ENCODE data around the gene ADCY6. TPM values are rescaled to one million over a fixed set of nuclear protein-coding genes. Genes with fewer than 3 reads are reported as not detected.

The ADCY6 gene
- total RNA-seq, 1 experiment from 2014 or later: 31.1 TPM

DNA sequence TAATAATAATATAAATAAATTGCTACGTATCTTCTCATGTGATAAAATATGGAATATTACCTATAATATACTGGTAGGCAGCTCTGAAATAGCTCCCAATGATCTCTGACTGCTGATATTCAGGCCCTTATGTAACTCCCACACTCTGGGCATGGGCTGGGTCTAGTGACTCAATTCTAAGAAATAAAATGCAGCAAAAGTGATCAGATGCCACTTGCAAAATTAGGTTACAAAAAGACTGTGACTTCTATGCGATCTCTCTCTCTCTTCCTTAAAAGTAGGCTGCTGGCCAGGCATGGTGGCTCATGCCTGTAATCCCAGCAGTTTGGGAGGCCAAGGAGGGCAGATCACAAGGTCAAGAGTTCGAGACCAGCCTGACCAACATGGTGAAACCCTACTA is 19.1 kb upstream of the ADCY6 start:
- no peak overlapping the region for H2BK12ac ChIP-seq (ENCODE audit: insufficient read length, low read depth, low read length)
- H4K20me1 ChIP-seq (ENCODE audit: control insufficient read depth, insufficient read depth, insufficient read length): no peaks in the 10 kb centered on the region
- peaks cover 4% of the 10 kb centered on the region; the same call in 1 of the 2 replicates for H3K27me3 ChIP-seq (ENCODE audit: insufficient read depth, low read length)
- no peaks in the 10 kb centered on the region for H3K4me1 ChIP-seq (ENCODE audit: insufficient read depth, low read length)
- H3K14ac ChIP-seq (ENCODE audit: insufficient read depth, low read length): no peak overlapping the region
- no peak overlapping the region for H3K23ac ChIP-seq (ENCODE audit: insufficient read length, low read depth, low read length)
- H2BK15ac ChIP-seq (ENCODE audit: low read depth, low read length): no peak overlapping the region
- no peak overlapping the region for H2BK120ac ChIP-seq (ENCODE audit: low read depth, low read length, poor library complexity, severe bottlenecking)
- H3K4me2 ChIP-seq (ENCODE audit: insufficient read depth, insufficient read length, low read length): no peak overlapping the region
- H3K23me2 ChIP-seq (ENCODE audit: insufficient read length, low read depth, low read length, poor library complexity, severe bottlenecking): no peaks in the 10 kb centered on the region
- H3K18ac ChIP-seq (ENCODE audit: insufficient read length, low read depth, low read length): no peak overlapping the region
- no peak overlapping the region for H2AK5ac ChIP-seq (ENCODE audit: insufficient read length, low read length)
- H3K9ac ChIP-seq (ENCODE audit: extremely low read depth, insufficient read length, low read length): no peak overlapping the region
- no peaks in the 10 kb centered on the region for H3K9me3 Mint-ChIP-seq
- no peak overlapping the region for H2BK20ac ChIP-seq (ENCODE audit: low read depth, low read length, poor library complexity, severe bottlenecking)
- WGBS (ENCODE audit: extremely low coverage, insufficient read length, low lambda C conversion rate): no CpG with 5 or more reads among the region's 3 CpGs
- H3K27me3 Mint-ChIP-seq (ENCODE audit: low read depth): peaks cover 12% of the 10 kb centered on the region
- no peak overlapping the region for H3K27ac ChIP-seq (ENCODE audit: insufficient read length, low read depth, low read length)
- H3K27ac Mint-ChIP-seq: no peak overlapping the region
- no peak overlapping the region for H3K56ac ChIP-seq (ENCODE audit: insufficient read length, low read depth, low read length)
- no peaks in the 10 kb centered on the region for H3K36me3 Mint-ChIP-seq (ENCODE audit: insufficient read depth in 1 of 3, low read depth in 3 of 3)
- H3K79me2 ChIP-seq (ENCODE audit: insufficient read depth, low read length): no peaks in the 10 kb centered on the region
- H4K91ac ChIP-seq (ENCODE audit: insufficient read length, low read depth, low read length): no peak overlapping the region
- no peak for DNase-seq
- no peak overlapping the region for H2AFZ ChIP-seq (ENCODE audit: low read length)
- H3K9me3 ChIP-seq (ENCODE audit: control insufficient read depth, low read depth, low read length): no peaks in the 10 kb centered on the region
- H3K4me3 Mint-ChIP-seq: no peak overlapping the region
- no peak overlapping the region for H4K5ac ChIP-seq (ENCODE audit: insufficient read length, low read depth, low read length)
- TF ChIP-seq, protein P1, sequence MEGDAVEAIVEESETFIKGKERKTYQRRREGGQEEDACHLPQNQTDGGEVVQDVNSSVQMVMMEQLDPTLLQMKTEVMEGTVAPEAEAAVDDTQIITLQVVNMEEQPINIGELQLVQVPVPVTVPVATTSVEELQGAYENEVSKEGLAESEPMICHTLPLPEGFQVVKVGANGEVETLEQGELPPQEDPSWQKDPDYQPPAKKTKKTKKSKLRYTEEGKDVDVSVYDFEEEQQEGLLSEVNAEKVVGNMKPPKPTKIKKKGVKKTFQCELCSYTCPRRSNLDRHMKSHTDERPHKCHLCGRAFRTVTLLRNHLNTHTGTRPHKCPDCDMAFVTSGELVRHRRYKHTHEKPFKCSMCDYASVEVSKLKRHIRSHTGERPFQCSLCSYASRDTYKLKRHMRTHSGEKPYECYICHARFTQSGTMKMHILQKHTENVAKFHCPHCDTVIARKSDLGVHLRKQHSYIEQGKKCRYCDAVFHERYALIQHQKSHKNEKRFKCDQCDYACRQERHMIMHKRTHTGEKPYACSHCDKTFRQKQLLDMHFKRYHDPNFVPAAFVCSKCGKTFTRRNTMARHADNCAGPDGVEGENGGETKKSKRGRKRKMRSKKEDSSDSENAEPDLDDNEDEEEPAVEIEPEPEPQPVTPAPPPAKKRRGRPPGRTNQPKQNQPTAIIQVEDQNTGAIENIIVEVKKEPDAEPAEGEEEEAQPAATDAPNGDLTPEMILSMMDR (conservative IDR thresholded peaks at IDR 0.05): no peak
- H3T11ph ChIP-seq (ENCODE audit: low read length): no peak overlapping the region
- H3K79me1 ChIP-seq (ENCODE audit: insufficient read depth, low read depth, low read length, poor library complexity, severe bottlenecking): no peaks in the 10 kb centered on the region
- H3K4ac ChIP-seq (ENCODE audit: low read depth, low read length): no peak overlapping the region
- H3K4me1 Mint-ChIP-seq: peaks cover 24 to 28% of the 10 kb centered on the region in 2 experiments
- H4K8ac ChIP-seq (replicated peaks; ENCODE audit: insufficient read length, low read depth, low read length): no peak overlapping the region
- H2BK5ac ChIP-seq (ENCODE audit: insufficient read length, low read length): no peak overlapping the region
